Astrocyte (in vitro differentiated cells and primary cell): Measurements from ENCODE around the gene LRMDA. TPM values are rescaled to one million over a fixed set of nuclear protein-coding genes. Genes with fewer than 3 reads are reported as not detected.

ENCODE experiments used
- DNase-seq: peaks from one replicate; pipeline ENCODE4 v3.0.0-alpha.2; 2010; ENCODE audit warnings: low read depth
- FAIRE-seq: peaks from 2 replicates; lab custom pipeline; 2011; peaks lifted over from hg19 to GRCh38; lab: Jason Lieb, UNC
- H2AFZ ChIP-seq: 2 replicates; pipeline ENCODE4 v1.6.0; 2012; ENCODE audit warnings: low read depth, low read length, inconsistent platforms
- H3K27ac ChIP-seq: 2 replicates; pipeline ENCODE4 v1.5.1; 2011; ENCODE audit warnings: low read depth, low read length, inconsistent platforms
- H3K27me3 ChIP-seq: 2 replicates; pipeline ENCODE4 v1.6.0; 2011; ENCODE audit warnings: low read length, inconsistent platforms; ENCODE audit not compliant: insufficient read depth
- H3K36me3 ChIP-seq: 2 replicates; pipeline ENCODE4 v1.5.1; 2011; ENCODE audit warnings: low read length, inconsistent platforms; ENCODE audit not compliant: insufficient read depth
- H3K4me1 ChIP-seq: 2 replicates; pipeline ENCODE4 v1.5.1; 2011; ENCODE audit warnings: low read length, inconsistent platforms; ENCODE audit not compliant: insufficient read depth
- H3K4me2 ChIP-seq: 2 replicates; pipeline ENCODE4 v1.6.0; 2012; ENCODE audit warnings: low read length, inconsistent platforms
- H3K4me3 ChIP-seq: 2 replicates; pipeline ENCODE4 v1.5.1; 2011; ENCODE audit warnings: low read depth, mild to moderate bottlenecking, low read length, inconsistent platforms; ENCODE audit not compliant: insufficient read depth
- H3K79me2 ChIP-seq: 2 replicates; pipeline ENCODE4 v1.6.0; 2012; ENCODE audit warnings: mild to moderate bottlenecking, low read length, inconsistent platforms; ENCODE audit not compliant: insufficient read depth
- H3K9ac ChIP-seq: 2 replicates; pipeline ENCODE4 v1.6.0; 2012; ENCODE audit warnings: mild to moderate bottlenecking, low read length, inconsistent platforms
- H3K9me3 ChIP-seq: 2 replicates; pipeline ENCODE4 v1.5.1; 2012; ENCODE audit warnings: low read depth, mild to moderate bottlenecking, low read length, inconsistent platforms; ENCODE audit not compliant: insufficient read depth
- H4K20me1 ChIP-seq: 2 replicates; pipeline ENCODE4 v1.6.0; 2012; ENCODE audit warnings: low read length, inconsistent platforms; ENCODE audit not compliant: insufficient read depth
- H3K27ac Mint-ChIP-seq: one replicate; pipeline ENCODE4 v1.8.0; 2021; ENCODE audit warnings: mild to moderate bottlenecking, mixed read lengths; ENCODE audit not compliant: unreplicated experiment
- H3K27me3 Mint-ChIP-seq: one replicate; pipeline ENCODE4 v1.8.0; 2021; ENCODE audit warnings: low read depth, mixed read lengths; ENCODE audit not compliant: unreplicated experiment
- H3K36me3 Mint-ChIP-seq: one replicate; pipeline ENCODE4 v1.8.0; 2021; ENCODE audit warnings: low read depth, mixed read lengths; ENCODE audit not compliant: unreplicated experiment
- H3K4me1 Mint-ChIP-seq: one replicate; pipeline ENCODE4 v1.8.0; 2021; ENCODE audit warnings: low read depth, mixed read lengths; ENCODE audit not compliant: unreplicated experiment
- H3K4me3 Mint-ChIP-seq: one replicate; pipeline ENCODE4 v1.8.0; 2021; ENCODE audit warnings: mild to moderate bottlenecking, moderate library complexity, mixed read lengths; ENCODE audit not compliant: unreplicated experiment
- H3K9me3 Mint-ChIP-seq: one replicate; pipeline ENCODE4 v1.8.0; 2021; ENCODE audit warnings: mild to moderate bottlenecking, mixed read lengths; ENCODE audit not compliant: unreplicated experiment
- EZH2 ChIP-seq: IDR thresholded peaks from 2 replicates; pipeline ENCODE4 v1.6.1; 2012; ENCODE audit warnings: mild to moderate bottlenecking, low read length, inconsistent platforms; ENCODE audit not compliant: insufficient read depth
- total RNA-seq: library from RNA; stranded (reverse); gene quantifications from 2 replicates; pipeline ENCODE4 v1.2.1, GENCODE V29; 2021
- TF ChIP-seq, protein P1 (sequence below): IDR thresholded peaks from 2 replicates; pipeline ENCODE4 v1.5.1; 2011; ENCODE audit warnings: low read depth, mild to moderate bottlenecking, inconsistent platforms, low read length, moderate library complexity; ENCODE audit not compliant: insufficient read depth

The LRMDA gene
- total RNA-seq, 1 donor from 2014 or later = 2.7 TPM

DNA sequence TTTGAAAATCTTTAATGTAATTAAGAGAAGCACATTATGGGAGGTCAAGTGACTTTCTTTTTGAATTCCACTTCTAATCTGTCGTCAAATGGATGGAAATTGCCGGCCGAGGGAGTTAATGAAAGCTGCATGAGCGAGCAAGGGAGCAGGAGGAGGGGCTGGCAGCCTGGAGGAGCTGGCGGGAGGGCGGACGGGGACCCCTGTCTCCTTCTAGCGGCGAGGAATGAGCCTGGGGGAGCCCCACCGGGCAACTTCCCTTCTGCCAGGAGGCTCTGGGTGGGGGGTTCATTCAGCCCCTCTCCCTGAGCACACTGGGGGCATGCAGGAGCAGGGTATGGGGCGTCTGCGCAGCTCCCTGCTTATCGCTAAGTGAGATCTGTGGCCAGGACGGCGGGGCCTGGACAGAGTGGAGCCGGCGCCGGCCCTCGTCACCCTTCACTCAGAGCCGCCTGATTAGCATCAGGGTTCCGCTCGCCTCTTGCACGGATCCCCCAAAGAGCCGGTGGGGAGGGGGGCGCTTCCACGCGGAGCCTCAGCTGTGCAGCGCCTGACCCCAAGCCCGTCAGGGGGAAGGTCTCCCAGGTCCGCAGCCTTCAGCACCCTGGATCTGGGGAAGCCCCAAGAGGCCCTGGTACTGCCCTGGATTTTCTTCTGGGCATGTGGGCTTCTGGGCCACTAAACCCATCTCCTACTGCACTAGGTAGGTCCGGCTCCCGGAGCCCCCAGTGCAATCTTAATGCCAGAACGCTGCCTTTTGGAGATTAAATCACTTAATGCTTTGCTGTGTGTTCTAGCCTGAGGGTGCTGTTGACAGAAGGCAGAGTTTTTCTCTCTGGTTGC lies 680.8 kb downstream of the LRMDA start:
- no peak overlapping the region for H3K4me3 ChIP-seq
- no peaks in the 10 kb centered on the region for H3K36me3 ChIP-seq
- no peak overlapping the region for H2AFZ ChIP-seq
- no peak overlapping the region for H3K9ac ChIP-seq
- no peak for DNase-seq
- H3K79me2 ChIP-seq = no peaks in the 10 kb centered on the region
- H3K9me3 ChIP-seq = no peaks in the 10 kb centered on the region
- Mint-ChIP-seq H3K27me3 (no peaks in the 10 kb centered on the region), H3K4me1 (peaks cover 36% of the 10 kb centered on the region), H3K36me3 (no peaks in the 10 kb centered on the region), H3K27ac (no peak overlapping the region), H3K4me3 (no peak overlapping the region), H3K9me3 (no peaks in the 10 kb centered on the region)
- peak overlapping the region; percentile 6 for H3K4me2 ChIP-seq
- no peak overlapping the region for H3K27ac ChIP-seq
- TF ChIP-seq EZH2 = no peak
- TF ChIP-seq, protein P1, sequence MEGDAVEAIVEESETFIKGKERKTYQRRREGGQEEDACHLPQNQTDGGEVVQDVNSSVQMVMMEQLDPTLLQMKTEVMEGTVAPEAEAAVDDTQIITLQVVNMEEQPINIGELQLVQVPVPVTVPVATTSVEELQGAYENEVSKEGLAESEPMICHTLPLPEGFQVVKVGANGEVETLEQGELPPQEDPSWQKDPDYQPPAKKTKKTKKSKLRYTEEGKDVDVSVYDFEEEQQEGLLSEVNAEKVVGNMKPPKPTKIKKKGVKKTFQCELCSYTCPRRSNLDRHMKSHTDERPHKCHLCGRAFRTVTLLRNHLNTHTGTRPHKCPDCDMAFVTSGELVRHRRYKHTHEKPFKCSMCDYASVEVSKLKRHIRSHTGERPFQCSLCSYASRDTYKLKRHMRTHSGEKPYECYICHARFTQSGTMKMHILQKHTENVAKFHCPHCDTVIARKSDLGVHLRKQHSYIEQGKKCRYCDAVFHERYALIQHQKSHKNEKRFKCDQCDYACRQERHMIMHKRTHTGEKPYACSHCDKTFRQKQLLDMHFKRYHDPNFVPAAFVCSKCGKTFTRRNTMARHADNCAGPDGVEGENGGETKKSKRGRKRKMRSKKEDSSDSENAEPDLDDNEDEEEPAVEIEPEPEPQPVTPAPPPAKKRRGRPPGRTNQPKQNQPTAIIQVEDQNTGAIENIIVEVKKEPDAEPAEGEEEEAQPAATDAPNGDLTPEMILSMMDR = no peak
- no peaks in the 10 kb centered on the region for H3K27me3 ChIP-seq
- H3K4me1 ChIP-seq = peaks cover 21% of the 10 kb centered on the region
- FAIRE-seq = no peak
- H4K20me1 ChIP-seq = no peaks in the 10 kb centered on the region

DNA sequence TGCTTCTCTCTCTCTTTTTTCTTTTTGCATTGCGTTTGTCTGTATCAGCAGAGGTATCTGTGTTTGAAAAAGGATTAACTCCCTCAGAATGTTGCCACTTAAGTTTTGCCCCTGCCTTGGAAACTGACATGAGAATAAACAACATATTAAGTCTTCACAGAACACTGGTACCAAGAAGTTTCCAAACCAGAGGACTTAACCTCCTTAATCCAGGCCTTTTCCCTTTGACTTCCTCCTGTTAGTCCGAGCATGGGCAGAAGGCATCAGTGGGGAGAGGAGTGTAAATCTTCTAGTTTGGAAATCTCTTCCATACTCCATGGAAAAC lies 681.4 kb downstream of the LRMDA start:
- no peaks in the 10 kb centered on the region for H3K9me3 Mint-ChIP-seq
- no peak overlapping the region for H2AFZ ChIP-seq
- TF ChIP-seq, protein P1 = no peak
- no peak for TF ChIP-seq EZH2
- H3K27ac Mint-ChIP-seq = peak overlapping the region; percentile 77
- no peak overlapping the region for H3K9ac ChIP-seq
- no peaks in the 10 kb centered on the region for H3K27me3 Mint-ChIP-seq
- H3K4me3 Mint-ChIP-seq = no peak overlapping the region
- no peaks in the 10 kb centered on the region for H3K36me3 Mint-ChIP-seq
- no peak overlapping the region for H3K4me3 ChIP-seq
- no peaks in the 10 kb centered on the region for H3K79me2 ChIP-seq
- H4K20me1 ChIP-seq = no peaks in the 10 kb centered on the region
- H3K4me1 ChIP-seq = peaks cover 21% of the 10 kb centered on the region
- DNase-seq = no peak
- no peaks in the 10 kb centered on the region for H3K36me3 ChIP-seq
- H3K27ac ChIP-seq = no peak overlapping the region
- peaks cover 34% of the 10 kb centered on the region for H3K4me1 Mint-ChIP-seq
- H3K4me2 ChIP-seq = no peak overlapping the region
- peak; percentile 20 for FAIRE-seq
- H3K27me3 ChIP-seq = no peaks in the 10 kb centered on the region
- no peaks in the 10 kb centered on the region for H3K9me3 ChIP-seq

DNA sequence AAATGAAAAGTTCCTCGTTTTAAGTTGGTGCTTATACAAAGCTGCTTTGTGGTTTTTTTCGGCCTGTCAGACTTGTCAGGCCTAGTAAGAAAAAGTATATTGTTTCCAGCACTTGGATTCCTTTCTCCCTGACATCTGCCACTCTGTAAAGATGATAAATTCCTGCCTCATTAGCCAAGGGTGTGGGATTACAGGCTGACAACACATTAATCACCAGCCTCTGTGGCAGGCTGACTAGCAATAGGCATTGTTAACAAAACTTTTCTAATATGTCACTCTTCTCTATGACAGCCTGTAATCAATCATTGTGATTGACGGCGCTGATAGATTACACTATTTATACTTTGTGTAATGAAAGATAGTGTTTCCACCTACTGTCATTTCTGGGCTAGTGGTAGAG lies 682.5 kb downstream of the LRMDA start:
- FAIRE-seq = peak; percentile 60
- Histone ChIP-seq H3K9me3 (no peaks in the 10 kb centered on the region), H3K4me1 (peaks cover 26% of the 10 kb centered on the region), H3K36me3 (no peaks in the 10 kb centered on the region), H4K20me1 (no peaks in the 10 kb centered on the region), H3K9ac (no peak overlapping the region), H3K4me3 (no peak overlapping the region), H3K27ac (no peak overlapping the region), H3K79me2 (no peaks in the 10 kb centered on the region), H3K4me2 (peak overlapping the region; percentile 15), H2AFZ (no peak overlapping the region), H3K27me3 (no peaks in the 10 kb centered on the region)
- Mint-ChIP-seq H3K27ac (peak overlapping the region; percentile 83), H3K27me3 (no peaks in the 10 kb centered on the region), H3K36me3 (no peaks in the 10 kb centered on the region), H3K4me3 (no peak overlapping the region), H3K9me3 (no peaks in the 10 kb centered on the region), H3K4me1 (peaks cover 39% of the 10 kb centered on the region)
- peak; percentile 80 for DNase-seq
- no peak for TF ChIP-seq EZH2
- TF ChIP-seq, protein P1 = no peak
